Left cardiac atrium (tissue), 4 donors: ENCODE results near the gene CCHCR1. TPM values are rescaled to one million over a fixed set of nuclear protein-coding genes. Genes with fewer than 3 reads are reported as not detected.
"Not testable (repeated sequence)": the region's sequence is repeated elsewhere in the genome, so short reads cannot be mapped to it uniquely, and the experiment has no call there.

Experiments used
- ATAC-seq, 2 donors: fragments of 200-7000 bp; cut with Tn5 transposase; one replicate each; pipeline ENCODE4 v1.9.1; 2020; ENCODE audit warnings: mild to moderate bottlenecking in 2 of 2, moderate library complexity in 2 of 2
- DNase-seq: peaks from one replicate; pipeline ENCODE4 v3.0.0-alpha.2; 2020
- intact Hi-C, 2 donors: fragments of 100-400 bp; cut with DNase I; formaldehyde crosslinking; loops; one replicate each; pipeline versions ENCODE4 v1.14.1 to v1.15.1; 2022 to 2023
- long read RNA-seq: library from polyadenylated mRNA; unstranded; transcript quantifications from one replicate; pipeline ENCODE4 v2.0.0, GENCODE V29; 2021
- total RNA-seq, 2 donors: library from RNA; stranded (reverse); fragmentation: NEBNext Ultra II Directional; extraction: Animal tissue kit (Norgen Biotek cat#: 25700); gene quantifications; one replicate each; pipeline ENCODE4 v1.2.1, GENCODE V29; 2021
- donor health status: DM: no; HTN: yes; CAD: no.
- donor health status: DM: no; HTN: yes; CAD: no; lungs with severe emphysema.
- donor health status: DM: yes; HTN: yes; CAD: no.
- donor health status: Dilated cardiomyopathy.

CCHCR1 gene, protein sequence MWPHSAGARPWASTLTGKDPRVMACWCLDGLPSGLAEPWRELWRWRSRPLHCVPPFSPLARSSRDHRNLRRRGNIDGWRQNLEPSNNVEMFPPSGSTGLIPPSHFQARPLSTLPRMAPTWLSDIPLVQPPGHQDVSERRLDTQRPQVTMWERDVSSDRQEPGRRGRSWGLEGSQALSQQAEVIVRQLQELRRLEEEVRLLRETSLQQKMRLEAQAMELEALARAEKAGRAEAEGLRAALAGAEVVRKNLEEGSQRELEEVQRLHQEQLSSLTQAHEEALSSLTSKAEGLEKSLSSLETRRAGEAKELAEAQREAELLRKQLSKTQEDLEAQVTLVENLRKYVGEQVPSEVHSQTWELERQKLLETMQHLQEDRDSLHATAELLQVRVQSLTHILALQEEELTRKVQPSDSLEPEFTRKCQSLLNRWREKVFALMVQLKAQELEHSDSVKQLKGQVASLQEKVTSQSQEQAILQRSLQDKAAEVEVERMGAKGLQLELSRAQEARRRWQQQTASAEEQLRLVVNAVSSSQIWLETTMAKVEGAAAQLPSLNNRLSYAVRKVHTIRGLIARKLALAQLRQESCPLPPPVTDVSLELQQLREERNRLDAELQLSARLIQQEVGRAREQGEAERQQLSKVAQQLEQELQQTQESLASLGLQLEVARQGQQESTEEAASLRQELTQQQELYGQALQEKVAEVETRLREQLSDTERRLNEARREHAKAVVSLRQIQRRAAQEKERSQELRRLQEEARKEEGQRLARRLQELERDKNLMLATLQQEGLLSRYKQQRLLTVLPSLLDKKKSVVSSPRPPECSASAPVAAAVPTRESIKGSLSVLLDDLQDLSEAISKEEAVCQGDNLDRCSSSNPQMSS
- 10 to 100 TPM; 10.4 to 11.0 TPM for total RNA-seq
- long read RNA-seq, transcript CCHCR1-201 (18 exons, 2,625 nt), result major isoform, 14 of 26 reads
- long read RNA-seq, partial matches to known transcripts, result 5 of 26 reads
- long read RNA-seq, other reads (novel, unspliced or antisense), result 7 of 26 reads

DNA sequence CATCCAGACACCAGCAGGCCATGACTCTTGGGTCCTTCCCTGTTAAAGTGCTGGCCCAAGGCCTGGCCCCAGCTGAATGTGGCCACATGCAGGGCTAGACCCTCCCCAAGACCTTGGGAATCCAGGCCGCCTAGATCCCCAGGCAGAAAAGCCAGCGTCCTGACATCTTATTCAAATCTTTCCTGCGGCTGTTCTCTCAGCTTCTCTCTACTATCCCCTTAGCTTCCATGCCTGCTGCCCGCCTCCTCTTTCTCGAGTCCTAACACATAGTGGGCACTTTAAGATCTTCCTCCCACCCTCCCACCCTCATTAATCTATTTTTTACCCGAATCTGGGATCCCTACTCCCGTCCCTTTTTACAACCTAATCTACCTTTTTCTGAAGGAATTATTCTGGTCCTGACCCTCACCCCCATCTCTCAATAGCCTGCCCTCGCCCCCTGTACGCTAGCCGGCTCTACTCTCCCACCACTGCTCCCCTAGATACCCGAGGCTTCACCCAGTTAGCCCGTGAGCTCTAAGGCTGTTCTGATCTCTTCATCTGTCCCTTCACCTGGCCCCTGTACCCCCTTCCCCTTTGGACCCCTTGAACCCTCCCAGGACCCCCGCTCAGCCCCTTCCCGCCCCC, at the start of gene CCHCR1:
Gene CCHCR1, minus strand, starts transcription at position 290 of the 627 bp plus-strand sequence. Its CDS starts 202 bp downstream, at position 88.
- peak; percentile 16 to 41 for ATAC-seq

DNA sequence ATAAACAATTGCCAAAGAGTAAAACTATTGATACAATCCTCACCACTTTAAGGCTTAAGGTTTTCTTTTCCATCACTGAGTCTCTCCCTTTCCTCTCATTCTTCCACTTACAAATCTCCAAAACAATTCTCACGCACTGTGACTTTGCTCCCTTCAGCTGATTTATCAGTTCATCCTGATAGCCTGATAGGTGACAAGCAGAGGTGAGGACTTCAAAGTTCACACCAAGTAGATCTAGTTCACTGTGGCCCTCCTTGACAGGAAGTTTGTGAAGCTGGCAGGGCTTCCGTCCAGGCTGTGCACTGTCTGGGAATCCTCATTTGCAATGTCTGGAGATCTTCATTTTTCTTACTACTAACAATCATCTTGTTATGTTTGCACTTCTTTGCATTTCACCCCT, 48.0 kb upstream of the CCHCR1 start:
- intact Hi-C loops, result no loop called here
- ATAC-seq (no peak), DNase-seq (no peak)

More for the DNA sequence above, at the start of gene CCHCR1:
- intact Hi-C loops, result no loop called here
- DNase-seq, result no peak

DNA sequence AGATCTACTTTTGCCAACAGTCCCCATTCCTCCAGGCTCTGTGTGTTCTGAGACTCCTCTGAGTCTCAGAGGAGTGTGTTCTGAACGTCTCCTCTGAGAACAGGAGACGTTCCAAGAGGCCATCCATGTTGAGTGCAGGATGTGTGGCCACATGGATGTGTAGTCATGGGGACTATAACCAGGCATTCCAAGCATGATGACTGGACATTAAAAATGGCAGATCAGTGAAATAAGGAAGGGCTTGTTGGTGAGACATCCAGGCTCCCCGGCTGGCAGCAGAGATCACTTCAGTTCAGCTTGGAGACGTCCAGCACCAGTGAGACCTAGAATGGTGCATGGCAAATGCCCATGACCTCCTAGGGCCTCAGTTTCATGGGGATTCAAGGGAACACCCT, 47.1 kb upstream of the CCHCR1 start:
- DNase-seq (no peak), ATAC-seq (no peak)
- intact Hi-C loops, result no loop called here

DNA sequence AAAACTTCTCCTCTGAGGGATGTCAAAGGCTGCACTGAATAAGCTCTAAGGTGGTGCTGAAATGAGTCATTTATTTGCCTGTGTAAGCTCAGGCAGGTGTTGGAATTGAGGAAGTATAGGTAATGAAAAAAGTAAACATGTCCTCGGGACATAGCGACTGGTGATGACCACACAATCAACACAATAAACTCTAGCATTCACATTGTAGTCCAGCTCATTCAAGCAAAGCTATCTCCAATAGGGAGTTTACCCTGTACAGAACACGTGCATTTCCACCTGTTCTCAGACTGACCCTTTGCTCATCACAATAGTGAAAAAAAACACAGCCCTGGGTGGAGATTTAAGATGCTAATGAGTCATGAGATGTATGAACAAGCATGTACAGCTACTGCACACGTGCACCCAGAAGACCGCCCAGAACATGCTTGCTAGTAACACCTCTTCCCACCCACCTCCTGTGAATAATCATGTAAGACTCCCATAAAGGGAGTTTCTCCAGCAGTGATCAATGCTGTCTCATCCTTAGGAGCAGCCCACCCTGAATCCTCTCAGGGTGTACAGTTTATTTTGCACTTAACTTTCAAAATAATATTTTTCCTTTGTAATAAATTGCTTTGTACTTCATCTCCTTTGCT, 45.9 kb upstream of the CCHCR1 start:
- peak in 1 of 2 donors; percentile 67 for ATAC-seq
- no peak for DNase-seq
- intact Hi-C loops, result no loop called here

DNA sequence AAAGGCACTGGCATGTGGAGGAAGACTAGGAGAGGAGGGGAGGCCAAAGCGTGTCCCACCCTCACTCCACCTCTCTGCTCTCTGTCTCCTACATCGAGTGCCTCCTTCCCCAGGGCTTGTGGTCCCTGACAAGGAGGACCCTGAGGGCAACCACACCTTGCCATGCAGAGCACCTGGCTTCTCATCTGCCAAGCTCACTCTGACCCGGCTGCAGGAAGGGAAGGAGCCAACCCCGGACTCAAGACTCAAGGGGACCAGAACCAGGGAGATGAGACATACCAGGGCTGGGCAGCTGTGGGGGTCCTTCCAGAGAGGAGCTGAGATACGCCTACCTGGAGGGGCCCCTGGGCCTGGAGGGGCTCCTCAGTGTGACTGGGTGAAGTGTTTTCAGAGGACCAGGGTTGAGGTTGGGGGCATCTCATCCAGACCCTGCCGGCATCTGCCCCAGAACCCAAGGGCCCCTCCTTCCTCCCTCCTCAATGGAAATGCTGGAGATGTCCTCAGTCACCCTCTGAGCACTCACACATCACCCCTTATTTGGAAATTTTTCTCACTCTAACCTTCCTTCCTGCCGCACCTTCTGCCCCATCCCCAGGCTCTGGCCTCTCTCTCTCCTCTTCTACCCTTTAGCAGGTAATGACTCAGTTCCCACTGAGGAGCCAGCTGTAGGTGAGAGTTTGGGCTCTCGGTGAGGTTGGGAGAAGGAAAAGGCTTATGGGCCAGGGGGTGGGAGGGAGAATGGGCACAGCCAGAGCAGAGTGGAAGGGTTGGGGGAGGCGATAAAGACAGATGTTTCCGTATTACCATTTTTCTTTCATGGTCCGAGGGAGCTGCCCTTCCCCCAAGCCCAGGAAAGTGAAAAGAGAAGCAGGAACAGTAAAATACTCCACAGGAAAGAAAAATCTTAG, 44.9 kb upstream of the CCHCR1 start:
- intact Hi-C loops, result no loop called here
- ATAC-seq (no peak), DNase-seq (no peak)

DNA sequence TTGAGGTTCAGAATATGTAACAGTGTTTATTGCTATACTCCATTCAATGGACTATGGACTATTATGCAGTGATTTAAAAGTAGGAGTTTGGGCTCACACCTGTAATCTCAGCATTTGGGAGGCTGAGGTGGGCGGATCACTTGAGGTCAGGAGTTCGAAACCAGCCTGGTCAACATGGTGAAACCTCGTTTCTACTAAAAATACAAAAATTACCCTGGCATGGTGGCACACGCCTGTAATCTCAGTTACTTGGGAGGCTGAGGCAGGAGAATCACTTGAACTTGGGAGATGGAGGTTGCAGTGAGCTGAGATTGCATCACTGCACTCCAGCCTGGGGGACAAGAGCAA, 41.5 kb upstream of the CCHCR1 start:
- intact Hi-C loops, result loop anchor here in 1 of 2 donors (5.0 kb wide), 1 partner anchor 168 kb away; no protein-coding TSS in a partner anchor
- DNase-seq, ATAC-seq: not testable (repeated sequence)

DNA sequence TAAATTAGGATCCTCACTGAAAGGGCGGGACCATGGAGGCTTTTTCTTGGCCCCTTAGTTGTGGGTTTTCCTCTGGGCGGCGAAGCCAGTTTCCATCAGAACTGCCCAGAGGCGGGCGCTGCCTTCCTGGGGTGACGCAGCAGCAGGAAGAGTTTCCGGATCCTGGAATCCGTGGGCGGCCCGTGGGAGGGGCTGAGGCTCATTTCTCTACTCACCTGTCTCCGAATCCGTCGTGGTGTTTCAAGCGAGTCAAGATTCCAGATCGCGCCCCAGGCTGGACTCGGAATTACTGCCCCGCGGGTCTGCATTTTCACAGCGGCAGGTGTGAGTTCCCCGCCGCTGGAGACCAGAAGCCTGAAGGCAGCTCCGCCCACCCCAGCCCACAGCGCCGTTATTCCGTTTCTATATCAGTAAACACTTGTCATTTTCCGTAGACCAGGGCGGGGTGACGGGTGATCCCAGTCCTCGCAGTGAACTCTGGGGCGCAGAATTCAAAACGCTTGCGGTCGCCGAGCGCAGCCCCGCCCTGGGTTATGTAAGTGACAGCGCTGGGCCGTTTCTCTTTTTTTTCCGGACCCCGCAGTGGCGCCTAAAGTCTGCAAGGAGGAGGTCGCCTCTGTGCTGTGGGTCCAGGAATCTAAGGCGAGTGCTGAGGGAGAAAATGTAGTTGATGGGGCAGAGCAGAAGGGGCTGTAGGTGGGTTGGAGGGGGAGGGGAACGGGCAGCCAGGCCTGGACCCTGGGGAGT, 40.1 kb upstream of the CCHCR1 start:
- intact Hi-C loops, result loop anchor here (1.0 to 5.0 kb wide), 3 partner anchors 73 to 170 kb away; no protein-coding TSS in a partner anchor
- peak; percentile 94 for DNase-seq
- ATAC-seq, result peak; percentile 90 to 92

DNA sequence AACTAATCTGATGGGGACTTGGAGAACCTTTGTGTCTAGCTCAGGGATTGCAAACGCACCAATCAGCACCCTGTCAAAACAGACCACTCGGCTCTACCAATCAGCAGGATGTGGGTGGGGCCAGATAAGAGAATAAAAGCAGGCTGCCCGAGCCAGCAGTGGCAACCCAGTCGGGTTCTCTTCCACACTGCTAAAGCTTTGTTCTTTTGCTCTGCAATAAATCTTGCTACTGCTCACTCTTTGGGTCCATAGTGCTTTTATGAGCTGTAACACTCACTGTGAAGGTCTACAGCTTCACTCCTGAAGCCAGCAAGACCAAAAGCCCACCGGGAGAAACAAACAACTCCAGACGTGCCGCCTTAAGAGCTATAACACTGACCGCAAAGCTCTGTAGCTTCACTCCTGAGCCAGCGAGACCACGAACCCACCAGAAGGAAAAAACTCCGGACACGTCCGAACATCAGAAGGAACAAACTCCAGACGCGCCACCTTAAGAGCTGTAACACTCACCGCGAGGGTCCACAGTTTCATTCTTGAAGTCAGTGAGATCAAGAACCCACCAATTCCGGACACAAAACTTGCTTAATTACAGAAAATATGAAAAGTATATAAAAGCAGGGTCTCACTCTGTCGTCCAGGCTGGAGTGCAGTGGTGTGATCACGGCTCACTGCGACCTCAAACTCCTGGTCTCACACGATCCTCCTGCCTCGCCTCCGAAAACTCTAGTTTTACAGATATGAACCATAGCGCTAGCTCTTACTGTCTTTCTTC, 38.8 kb upstream of the CCHCR1 start:
- not testable (repeated sequence) for ATAC-seq, DNase-seq
- intact Hi-C loops, result loop anchor here (1.0 to 5.0 kb wide), 3 partner anchors 74 to 171 kb away; no protein-coding TSS in a partner anchor

DNA sequence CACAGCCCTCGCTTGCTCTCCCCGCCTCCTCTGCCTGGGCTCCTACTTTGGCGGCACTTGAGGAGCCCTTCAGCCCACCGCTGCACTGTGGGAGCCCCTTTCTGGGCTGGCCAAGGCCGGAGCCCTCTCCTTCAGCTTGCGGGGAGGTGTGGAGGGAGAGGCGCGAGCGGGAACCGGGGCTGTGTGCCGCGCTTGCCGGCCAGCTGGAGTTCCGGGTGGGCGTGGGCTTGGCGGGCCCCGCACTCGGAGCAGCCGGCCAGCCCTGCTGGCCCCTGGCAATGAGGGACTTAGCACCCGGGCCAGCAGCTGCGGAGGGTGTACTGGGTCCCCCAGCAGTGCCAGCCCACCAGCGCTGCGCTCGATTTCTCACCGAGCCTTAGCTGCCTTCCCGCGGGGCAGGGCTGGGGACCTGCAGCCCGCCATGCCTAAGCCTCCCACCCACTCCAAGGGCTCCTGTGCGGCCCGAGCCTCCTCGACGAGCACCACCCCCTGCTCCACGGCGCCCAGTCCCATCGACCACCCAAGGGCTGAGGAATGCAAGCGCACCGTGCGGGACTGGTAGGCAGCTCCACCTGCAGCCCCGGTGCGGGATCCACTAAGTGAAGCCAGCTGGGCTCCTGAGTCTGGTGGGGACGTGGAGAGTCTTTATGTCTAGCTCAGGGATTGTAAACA, 37.8 kb upstream of the CCHCR1 start:
- intact Hi-C loops, result loop anchor here in 1 of 2 donors (5.0 kb wide), 1 partner anchor 172 kb away; no protein-coding TSS in a partner anchor
- not testable (repeated sequence) for DNase-seq

DNA sequence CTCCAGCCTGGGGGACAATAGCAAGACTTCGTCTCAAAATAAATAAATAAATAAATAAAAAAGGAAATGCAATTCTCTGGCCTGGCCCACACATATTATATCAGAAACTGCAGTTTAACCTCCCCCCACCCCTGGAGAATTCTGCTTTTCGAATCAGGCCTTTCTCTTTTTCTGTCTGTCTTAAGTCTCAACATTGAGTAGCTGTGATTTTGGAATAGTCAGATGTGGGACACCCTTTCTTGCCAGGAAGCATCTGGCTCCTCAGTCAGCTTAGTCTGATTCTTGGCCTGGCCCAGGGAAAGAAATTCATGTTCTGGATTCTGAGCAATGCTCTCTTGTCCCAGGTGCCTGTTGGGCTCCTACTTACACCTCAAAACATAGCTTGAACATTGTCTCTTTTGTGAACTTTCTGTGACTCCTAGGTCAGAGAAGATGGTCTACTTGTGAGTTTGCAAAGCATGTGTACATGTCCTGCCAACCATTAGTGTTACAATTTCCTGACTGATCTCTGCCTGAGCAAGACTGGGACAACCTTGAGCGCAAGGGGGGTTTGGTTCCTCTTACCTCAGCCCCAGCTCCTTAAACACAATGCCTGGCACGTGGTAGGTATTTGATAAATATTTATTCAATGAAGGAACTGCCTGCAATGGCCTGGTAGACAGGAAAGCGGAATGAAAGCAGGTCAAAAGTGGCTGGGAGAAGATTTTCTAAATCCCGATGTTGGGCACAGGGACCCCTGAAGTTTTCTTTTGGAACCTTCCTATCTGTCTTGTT, 36.6 kb upstream of the CCHCR1 start:
- no peak for ATAC-seq
- intact Hi-C loops, result no loop called here
- DNase-seq, result no peak

More for the DNA sequence above, 37.8 kb upstream of the CCHCR1 start:
- not testable (repeated sequence) for ATAC-seq

DNA sequence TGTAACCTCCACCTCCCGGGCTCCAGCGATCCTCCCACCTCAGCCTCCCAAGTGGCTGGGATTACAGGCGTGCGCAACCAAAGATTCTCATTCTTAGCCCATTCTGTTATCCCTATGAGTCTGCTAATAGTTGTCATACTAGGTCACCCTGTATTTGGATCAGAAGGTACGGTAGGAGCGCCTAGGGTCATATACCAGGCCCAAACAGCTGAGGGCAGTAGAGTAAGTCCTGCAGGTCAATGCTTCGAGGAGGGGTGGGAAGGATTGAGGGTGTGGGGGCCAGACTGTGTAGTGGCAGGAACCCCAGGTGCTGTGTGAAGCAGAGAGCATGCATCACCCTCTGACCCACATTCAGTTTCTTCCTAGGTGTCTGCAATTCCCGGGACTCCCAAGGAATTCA, 35.6 kb upstream of the CCHCR1 start:
- DNase-seq, result no peak
- ATAC-seq, result no peak
- intact Hi-C loops, result loop anchor here (2.0 kb wide), 2 partner anchors 54 to 56 kb away; partner anchors contain the start of gene PSORS1C2 (in 1 of the 2)

DNA sequence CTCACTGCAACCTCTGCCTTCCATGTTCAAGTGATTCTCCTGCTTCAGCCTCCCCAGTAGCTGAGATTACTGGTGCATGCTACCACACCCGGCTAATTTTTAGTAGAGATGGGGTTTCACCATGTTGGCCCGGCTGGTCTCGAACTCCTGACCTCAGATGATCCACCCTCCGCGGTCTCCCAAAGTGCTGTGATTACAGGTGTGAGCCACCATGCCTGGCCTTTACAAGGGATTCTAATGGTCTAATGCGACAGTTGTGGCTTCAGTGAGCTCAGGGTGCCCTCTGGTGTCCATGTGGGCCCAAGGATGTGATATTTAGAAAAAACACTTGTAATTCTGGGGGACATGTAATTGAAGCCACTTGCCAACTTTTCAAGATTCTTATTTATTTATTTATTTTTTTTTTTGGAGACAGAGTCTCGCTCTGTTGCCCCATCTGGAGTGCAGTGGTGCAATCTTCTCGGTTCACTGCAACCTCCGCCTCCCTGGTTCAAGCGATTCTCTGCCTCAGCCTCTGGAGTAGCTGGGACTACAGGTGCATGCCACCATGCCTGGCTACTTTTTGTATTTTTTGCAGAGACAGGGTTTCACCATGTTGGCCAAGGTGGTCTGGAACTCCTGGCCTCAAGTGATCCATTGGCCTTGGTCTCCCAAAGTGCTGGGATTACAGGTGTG, 35.0 kb upstream of the CCHCR1 start:
- ATAC-seq (peak in 1 of 2 donors; percentile 26), DNase-seq (peak; percentile 70)
- intact Hi-C loops, result loop anchor here (2.0 kb wide), 2 partner anchors 54 to 56 kb away; partner anchors contain the start of gene PSORS1C2 (in 1 of the 2)

DNA sequence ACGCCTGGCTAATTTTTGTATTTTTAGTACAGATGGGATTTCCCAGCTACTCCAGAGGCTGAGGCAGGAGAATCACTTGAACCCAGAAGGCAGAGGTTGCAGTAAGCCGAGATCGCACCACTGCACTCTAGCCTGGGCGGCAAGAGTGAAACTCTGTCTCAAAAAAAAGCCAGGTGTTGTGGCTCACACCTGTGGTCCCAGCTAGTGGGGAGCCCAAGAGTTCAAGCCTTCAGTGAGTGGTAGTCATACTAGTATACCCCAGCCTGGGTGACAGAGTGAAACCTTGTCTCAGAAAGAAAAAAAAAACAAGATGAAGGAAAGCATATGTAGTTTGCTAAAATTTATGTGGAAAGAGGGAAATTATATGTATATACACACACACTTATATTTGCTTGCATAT, 32.9 kb upstream of the CCHCR1 start:
- intact Hi-C loops, result no loop called here
- ATAC-seq, result no peak
- no peak for DNase-seq

DNA sequence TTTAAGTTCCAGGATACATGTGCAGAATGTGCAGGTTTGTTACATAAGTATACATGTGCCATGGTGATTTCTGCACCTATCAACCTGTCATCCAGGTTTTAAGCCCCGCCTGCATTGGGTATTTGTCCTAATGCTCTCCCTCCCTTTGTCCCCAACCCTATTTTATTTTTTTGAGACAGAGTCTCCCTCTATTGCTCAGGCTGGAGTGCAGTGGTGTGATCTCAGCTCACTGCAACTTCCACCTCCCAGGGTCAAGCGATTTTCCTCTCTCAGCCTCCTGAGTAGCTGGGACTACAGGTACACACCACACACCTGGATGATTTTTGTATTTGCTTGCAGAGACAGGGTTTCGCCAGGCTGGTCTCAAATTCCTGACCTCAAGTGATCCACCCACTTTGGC, 31.6 kb upstream of the CCHCR1 start:
- ATAC-seq, intact Hi-C loops, DNase-seq: not testable (repeated sequence)
